NB4 (cell line): ENCODE results near the gene RPL18A.
A peak's percentile ranks its signal among the peaks of the same experiment; 100 is the strongest.

Experiments
- DNase-seq: peaks from one replicate; pipeline ENCODE4 v3.0.0; 2010; ENCODE audit warnings: low read depth
- H3K4me3 ChIP-seq: one replicate; pipeline ENCODE4 v1.5.1; 2011; ENCODE audit warnings: mild to moderate bottlenecking, low read depth, low read length, moderate library complexity
- MYC ChIP-seq: IDR thresholded peaks from 2 replicates; pipeline ENCODE4 v1.6.1; 2011; ENCODE audit warnings: low read depth, low read length
- POLR2A ChIP-seq: IDR thresholded peaks from 2 replicates; pipeline ENCODE4 v1.6.1; 2011; ENCODE audit warnings: mild to moderate bottlenecking; ENCODE audit not compliant: insufficient read length; ENCODE audit errors: extremely low read depth
- TF ChIP-seq, protein P1 (sequence below): IDR thresholded peaks from 2 replicates; pipeline ENCODE4 v1.6.1; 2011; ENCODE audit warnings: low read depth, low read length
- TF ChIP-seq, protein P2 (sequence below): IDR thresholded peaks from one replicate; pipeline ENCODE4 v1.5.1; 2012; ENCODE audit warnings: low read depth, low read length

Gene RPL18A

DNA sequence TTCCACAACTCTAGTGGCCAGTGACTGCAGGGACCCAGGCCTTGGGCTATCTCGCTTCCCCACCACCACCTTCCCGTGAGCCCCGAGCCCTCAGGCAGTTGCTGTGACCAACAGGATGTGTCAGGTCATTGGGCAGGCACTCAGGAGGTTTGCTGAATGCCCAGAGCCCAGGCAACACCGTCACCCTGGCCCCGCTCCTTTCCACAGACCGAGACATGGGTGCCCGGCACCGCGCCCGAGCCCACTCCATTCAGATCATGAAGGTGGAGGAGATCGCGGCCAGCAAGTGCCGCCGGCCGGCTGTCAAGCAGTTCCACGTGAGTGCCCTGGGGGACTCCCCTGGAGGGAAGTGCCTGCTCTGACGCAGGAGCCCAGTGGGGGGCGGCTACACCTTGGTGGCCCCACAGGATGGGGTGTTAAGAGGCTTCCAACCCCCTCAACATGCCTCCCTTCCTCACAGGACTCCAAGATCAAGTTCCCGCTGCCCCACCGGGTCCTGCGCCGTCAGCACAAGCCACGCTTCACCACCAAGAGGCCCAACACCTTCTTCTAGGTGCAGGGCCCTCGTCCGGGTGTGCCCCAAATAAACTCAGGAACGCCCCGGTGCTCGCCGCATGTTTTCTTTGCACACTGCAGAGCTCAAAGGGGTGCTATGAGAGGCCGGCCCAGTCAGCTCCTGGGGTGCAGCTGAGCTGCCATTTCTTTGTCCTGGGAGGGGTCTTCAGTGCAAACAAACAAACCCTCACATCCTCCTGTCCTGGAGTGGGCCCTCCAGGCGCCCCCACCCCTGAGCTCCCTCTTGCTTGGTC is 3.2 kb downstream of the RPL18A start:
- no peak overlapping the region for H3K4me3 ChIP-seq
- no peak for DNase-seq
- TF ChIP-seq, protein P1, sequence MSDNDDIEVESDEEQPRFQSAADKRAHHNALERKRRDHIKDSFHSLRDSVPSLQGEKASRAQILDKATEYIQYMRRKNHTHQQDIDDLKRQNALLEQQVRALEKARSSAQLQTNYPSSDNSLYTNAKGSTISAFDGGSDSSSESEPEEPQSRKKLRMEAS = no peak

DNA sequence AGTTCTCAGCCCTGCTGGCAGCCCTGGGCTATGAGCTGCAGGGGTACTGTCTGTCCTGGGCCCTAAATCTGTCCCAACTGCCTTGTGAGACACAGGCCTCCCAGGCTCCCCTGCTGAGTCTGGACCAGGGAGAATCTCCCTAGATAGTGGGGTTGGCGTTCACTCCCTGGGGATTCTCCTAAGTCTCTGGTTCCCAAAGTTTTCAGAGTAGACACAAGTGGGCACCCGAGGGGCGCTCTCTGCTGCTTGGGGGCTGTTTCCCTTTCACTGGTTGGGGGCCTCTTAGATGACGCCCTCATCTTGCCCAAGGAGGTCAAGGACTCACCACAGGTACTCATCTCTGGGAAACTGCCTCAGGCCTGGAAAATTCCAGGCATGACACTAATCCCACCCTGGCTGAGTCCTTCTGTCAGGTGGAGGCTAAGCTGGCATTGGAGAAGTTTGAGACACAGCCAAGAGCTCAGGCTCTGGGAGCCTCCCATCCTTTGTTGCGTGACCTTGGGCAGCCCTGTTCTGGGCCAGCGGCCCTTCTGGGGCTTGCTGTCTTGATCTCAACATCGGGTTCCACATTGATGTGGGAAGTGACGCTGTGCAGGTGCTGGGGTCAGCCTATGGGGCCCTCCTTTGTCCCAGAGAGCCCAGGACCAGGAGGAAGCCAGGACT is 3.9 kb downstream of the RPL18A start:
- TF ChIP-seq, protein P2, sequence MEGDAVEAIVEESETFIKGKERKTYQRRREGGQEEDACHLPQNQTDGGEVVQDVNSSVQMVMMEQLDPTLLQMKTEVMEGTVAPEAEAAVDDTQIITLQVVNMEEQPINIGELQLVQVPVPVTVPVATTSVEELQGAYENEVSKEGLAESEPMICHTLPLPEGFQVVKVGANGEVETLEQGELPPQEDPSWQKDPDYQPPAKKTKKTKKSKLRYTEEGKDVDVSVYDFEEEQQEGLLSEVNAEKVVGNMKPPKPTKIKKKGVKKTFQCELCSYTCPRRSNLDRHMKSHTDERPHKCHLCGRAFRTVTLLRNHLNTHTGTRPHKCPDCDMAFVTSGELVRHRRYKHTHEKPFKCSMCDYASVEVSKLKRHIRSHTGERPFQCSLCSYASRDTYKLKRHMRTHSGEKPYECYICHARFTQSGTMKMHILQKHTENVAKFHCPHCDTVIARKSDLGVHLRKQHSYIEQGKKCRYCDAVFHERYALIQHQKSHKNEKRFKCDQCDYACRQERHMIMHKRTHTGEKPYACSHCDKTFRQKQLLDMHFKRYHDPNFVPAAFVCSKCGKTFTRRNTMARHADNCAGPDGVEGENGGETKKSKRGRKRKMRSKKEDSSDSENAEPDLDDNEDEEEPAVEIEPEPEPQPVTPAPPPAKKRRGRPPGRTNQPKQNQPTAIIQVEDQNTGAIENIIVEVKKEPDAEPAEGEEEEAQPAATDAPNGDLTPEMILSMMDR = no peak
- no peak for TF ChIP-seq MYC
- TF ChIP-seq, protein P1 = no peak
- TF ChIP-seq POLR2A = peak; percentile 11
- no peak for DNase-seq
- H3K4me3 ChIP-seq = no peak overlapping the region

DNA sequence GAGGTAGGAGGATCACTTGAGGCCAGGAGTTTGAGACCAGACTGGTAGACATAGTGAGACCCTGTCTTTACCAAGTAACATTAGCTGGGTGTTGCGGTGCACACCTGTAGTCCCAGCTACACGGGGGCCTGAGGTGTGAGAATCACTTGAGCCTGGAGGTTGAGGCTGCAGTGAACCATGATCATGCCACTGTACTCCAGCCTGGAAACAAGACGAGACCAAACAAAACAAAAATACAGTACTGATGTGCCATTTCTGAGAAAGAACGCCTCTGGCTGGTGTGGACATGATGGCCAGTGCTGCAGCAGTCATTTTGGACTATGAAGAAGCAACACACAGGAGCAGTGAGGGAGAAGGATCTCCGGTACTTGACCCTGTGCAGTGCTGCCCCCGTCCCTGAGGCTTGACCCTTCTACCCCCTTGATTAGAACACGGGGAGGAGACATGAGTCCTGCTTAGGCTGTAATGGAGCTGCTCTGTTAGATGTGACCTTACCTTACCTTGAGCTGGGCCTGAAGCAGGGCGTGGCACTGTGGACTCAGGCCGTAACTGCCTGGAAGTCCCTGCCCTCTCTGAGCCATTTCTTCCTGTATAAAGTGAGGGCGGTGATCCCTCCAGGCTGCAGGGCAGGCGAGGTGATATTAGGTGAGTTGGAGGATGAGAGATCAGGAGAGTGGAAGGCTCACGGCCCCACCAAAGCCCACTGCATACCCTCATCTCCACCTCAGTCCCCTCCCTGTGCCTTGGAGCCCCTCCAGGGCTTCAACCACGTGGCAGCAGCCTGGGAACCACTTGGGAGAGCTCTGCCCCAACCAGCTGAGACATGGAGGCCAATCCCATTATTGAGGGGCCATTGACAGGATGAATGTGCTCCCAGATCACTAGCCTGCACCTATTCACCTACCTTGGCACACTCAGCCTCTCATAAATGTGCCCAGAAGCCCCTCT is 5.9 kb downstream of the RPL18A start:
- no peak overlapping the region for H3K4me3 ChIP-seq
- TF ChIP-seq, protein P1 = 0 out of 2 replicates have a peak, but pooled peaks have one; percentile 5
- TF ChIP-seq, protein P2 = no peak
- DNase-seq = peak; percentile 54

DNA sequence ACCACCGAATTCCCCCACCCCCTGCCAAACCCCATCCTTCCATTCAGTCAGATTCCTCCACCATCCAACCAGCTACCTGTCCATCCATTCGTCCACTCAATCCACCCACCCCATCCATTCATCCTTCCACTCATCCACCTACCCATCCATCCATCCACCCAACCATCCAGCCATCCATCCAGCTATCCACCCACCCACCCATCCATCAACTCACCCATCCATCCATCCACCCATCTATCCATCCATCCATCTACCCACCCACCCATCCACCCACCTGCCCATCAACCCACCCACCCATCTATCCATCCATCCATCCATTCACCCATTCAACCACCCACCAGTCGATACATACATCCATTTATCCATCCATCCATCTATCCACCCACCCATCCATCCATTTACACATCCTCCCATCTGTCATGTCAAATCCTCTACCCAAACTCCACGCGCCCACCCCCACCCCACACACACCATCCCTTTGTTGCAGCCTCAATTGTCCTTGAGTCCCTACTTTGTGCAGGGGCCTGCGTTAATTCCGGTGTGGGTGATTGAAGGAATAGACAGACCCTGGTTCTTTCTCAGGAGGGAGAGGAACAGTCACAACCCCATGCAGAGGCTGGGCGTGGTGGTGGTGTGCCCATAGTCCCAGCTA is 6.7 kb downstream of the RPL18A start:
- no peak overlapping the region for H3K4me3 ChIP-seq
- TF ChIP-seq, protein P1 = no peak
- TF ChIP-seq POLR2A (no peak), MYC (no peak)
- TF ChIP-seq, protein P2 = no peak

DNA sequence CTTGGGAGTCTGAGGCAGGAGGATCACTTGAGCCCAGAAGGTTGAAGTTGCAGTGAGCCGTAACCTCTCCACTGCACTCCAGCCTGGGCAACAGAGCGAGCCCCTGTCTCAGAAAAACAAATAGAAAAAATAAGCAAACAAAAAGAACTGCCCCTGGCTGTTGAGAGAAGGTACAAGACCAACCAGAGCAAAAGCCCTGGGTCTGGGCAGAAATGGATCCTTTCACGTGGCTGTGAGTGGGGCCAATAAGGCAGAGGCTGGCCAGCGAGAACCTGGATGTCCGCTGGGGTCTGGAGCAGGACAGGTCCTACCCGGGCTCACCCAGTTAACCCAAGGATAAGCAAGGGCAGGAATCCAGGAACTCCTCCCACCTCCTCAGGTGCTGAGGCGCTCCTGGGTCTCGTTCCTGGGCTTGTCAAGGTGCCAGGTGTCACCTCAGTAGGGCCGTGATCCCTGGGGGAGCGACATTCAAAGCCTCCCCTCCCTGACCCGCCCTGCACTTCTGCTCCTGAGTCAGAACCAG is 7.3 kb downstream of the RPL18A start:
- DNase-seq = no peak
- TF ChIP-seq, protein P2 = no peak
- TF ChIP-seq, protein P1 = no peak
- TF ChIP-seq MYC = no peak
- TF ChIP-seq POLR2A = no peak
- H3K4me3 ChIP-seq = no peak overlapping the region

More for the DNA sequence above, 6.7 kb downstream of the RPL18A start:
- no peak for DNase-seq
